Measurements from ENCODE around the gene OR8D2.

Gene OR8D2, protein sequence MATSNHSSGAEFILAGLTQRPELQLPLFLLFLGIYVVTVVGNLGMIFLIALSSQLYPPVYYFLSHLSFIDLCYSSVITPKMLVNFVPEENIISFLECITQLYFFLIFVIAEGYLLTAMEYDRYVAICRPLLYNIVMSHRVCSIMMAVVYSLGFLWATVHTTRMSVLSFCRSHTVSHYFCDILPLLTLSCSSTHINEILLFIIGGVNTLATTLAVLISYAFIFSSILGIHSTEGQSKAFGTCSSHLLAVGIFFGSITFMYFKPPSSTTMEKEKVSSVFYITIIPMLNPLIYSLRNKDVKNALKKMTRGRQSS

DNA sequence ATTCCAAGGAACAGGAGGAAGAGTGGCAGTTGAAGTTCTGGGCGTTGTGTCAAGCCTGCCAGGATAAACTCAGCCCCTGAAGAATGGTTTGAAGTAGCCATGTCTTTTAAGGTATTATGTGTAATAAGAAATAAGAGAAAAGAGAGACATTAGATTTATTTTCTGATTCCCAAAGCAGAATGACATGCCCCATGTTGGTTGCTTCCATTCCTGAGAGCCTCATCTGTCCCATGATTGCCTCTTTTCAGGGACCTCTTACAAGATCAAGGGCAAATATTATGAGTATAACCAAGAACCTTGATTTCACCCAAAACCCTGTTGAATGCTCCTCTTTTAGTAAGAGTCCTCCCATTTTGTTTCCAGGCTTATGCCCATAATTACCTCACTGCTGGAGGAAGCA lies at the start of gene OR8D2:
TSS of gene OR8D2 (minus strand) at position 101 of the 400 bp plus-strand sequence. CDS start at position 101, 0 bp downstream.
- H3K36me3 Mint-ChIP-seq (ENCODE audit: low read depth), result no peaks in the 10 kb centered on the region
- no peak within 1 kb of the TSS for H3K27ac Mint-ChIP-seq
- no peak within 1 kb of the TSS for H3K4me3 Mint-ChIP-seq
- peaks cover 1% of the 10 kb centered on the region for H3K27me3 Mint-ChIP-seq
- peaks cover 4% of the 10 kb centered on the region for H3K4me1 Mint-ChIP-seq (ENCODE audit: low read depth)
- no peaks in the 10 kb centered on the region for H3K9me3 Mint-ChIP-seq
- intact Hi-C loops (cut with micrococcal nuclease), result no loop called here

DNA sequence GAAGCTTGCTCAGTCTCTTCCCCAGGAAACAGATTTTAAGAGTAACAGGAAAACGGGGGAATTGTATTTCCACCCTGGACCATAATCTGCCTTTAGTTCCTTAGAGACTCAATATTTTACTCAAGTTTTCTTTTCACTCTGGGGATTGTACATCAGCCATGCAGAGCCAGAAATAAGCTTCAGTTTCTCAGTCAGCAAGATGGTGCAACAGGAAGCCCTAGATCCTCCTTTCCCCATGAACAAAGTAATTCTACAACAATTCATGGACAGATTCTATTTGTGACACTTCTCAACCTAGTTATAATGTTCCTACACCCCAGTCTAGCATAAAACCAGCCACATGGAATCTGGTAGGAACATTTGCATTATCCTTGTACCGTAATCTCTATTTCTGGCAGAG lies 39.6 kb upstream of the OR8D2 start:
- no peaks in the 10 kb centered on the region for H3K36me3 Mint-ChIP-seq (ENCODE audit: low read depth)
- no peak overlapping the region for H3K4me3 Mint-ChIP-seq
- no peak overlapping the region for H3K27ac Mint-ChIP-seq
- no peaks in the 10 kb centered on the region for H3K4me1 Mint-ChIP-seq (ENCODE audit: low read depth)
- intact Hi-C loops (cut with micrococcal nuclease), result no loop called here
- no peaks in the 10 kb centered on the region for H3K27me3 Mint-ChIP-seq
- no peaks in the 10 kb centered on the region for H3K9me3 Mint-ChIP-seq

DNA sequence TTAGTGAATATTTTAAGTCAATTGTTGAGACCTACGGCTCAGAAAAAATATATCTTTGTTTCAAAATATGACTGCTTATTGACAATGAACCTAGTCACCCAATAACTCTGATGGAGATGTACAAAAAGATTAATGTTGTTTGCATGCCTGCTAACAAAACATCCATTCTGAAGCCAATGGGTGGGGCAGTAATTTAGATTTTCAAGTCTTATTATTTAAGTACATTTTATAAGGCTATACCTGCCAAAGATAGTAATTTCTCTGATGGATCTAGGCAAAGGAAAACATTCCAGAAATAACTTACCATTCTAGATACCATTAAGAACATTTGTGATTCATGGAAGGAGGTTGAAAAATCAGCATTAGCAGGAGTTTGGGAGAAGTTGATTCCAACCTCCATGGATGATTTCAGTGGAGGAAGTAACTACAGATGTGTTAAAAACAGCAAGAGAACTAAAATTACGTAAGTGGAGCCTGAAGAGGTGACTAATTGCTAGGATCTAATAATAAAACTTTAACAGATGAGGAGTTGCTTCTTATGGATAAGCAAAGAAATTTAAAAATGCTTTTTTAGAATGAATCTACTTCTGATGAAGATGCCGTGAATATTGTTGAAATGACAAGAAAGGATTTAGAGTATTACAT lies 26.4 kb upstream of the OR8D2 start:
- H3K27ac Mint-ChIP-seq, result no peak overlapping the region
- H3K9me3 Mint-ChIP-seq, result no peaks in the 10 kb centered on the region
- intact Hi-C loops (cut with micrococcal nuclease), result no loop called here
- no peak overlapping the region for H3K4me3 Mint-ChIP-seq
- H3K4me1 Mint-ChIP-seq (ENCODE audit: low read depth), result no peaks in the 10 kb centered on the region
- no peaks in the 10 kb centered on the region for H3K27me3 Mint-ChIP-seq
- no peaks in the 10 kb centered on the region for H3K36me3 Mint-ChIP-seq (ENCODE audit: low read depth)

DNA sequence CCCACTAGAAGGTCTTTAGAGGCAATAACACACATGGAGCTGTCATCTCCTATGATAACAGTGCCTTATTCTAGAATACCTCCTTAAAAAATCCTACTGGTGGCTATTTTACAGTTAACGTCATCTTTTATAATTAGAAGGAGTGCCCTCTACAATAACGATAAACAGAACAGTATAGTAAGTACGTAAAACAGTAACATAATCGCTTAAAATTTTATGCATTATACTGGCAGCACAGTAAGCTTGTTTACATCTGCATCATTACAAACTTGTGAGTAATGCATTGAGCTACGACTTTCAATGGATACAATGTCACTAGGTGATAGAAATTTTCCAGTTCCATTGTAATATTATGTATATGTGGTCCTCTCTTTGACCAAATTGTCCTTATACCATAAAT lies 24.3 kb upstream of the OR8D2 start:
- peaks cover 10% of the 10 kb centered on the region for H3K4me1 Mint-ChIP-seq (ENCODE audit: low read depth)
- intact Hi-C loops (cut with micrococcal nuclease), result no loop called here
- no peaks in the 10 kb centered on the region for H3K9me3 Mint-ChIP-seq
- no peaks in the 10 kb centered on the region for H3K27me3 Mint-ChIP-seq
- H3K36me3 Mint-ChIP-seq (ENCODE audit: low read depth), result no peaks in the 10 kb centered on the region
- no peak overlapping the region for H3K27ac Mint-ChIP-seq
- no peak overlapping the region for H3K4me3 Mint-ChIP-seq

DNA sequence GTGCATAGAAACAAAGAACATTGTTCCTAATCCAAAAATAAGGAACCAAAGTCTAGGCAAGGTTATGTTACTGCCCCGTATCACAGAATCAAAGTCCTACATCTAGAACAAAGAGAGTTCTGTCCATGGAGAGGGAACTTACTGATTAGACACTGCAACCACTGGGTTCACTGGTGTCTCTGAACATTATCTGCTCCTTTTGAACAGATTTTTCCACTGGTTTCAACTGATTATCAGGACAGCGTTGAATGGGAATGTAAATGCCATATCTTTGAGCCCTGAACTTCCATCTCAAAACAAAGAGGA lies 20.1 kb upstream of the OR8D2 start:
- H3K27ac Mint-ChIP-seq, result peak overlapping the region; percentile 70
- H3K36me3 Mint-ChIP-seq (ENCODE audit: low read depth), result no peaks in the 10 kb centered on the region
- peaks cover 16% of the 10 kb centered on the region for H3K4me1 Mint-ChIP-seq (ENCODE audit: low read depth)
- intact Hi-C loops (cut with micrococcal nuclease), result no loop called here
- H3K4me3 Mint-ChIP-seq, result no peak overlapping the region
- no peaks in the 10 kb centered on the region for H3K27me3 Mint-ChIP-seq
- H3K9me3 Mint-ChIP-seq, result no peaks in the 10 kb centered on the region

DNA sequence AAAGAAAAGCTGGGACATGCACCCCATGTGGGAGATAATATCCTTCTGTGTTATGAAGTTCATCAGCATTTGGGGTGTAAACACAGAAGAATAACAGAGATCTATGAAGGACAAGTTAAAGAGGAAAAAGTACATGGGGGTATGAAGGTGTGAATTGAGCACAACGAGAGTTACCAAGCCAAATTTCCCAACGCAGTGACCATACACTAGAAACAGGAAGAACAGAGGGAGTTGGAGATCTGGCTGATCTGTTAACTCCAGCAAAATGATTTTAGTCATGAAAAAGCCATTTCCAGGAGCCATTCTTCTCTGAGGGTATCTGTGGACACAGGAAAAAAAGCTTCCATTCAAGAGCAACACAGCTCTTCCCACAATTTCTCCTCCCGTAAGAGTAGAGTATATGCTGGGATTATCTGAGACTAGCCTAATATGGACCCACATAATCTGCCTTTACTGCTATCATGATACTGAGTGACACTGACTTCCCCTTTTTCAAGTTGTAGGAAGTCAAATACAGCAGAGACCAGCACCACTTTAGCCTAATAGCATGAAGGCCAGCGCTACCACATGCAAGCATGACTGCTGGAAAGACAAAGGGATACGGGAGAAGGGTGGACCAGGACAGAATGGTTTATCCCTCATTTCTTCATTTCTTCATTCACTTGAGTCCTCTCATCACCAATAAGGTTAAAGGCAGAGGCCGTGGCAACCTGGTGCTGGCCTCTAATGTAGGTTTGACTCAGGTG lies 19.6 kb upstream of the OR8D2 start:
- Mint-ChIP-seq H3K4me1 (ENCODE audit: low read depth) (peaks cover 16% of the 10 kb centered on the region), H3K4me3 (no peak overlapping the region), H3K36me3 (ENCODE audit: low read depth) (no peaks in the 10 kb centered on the region), H3K27me3 (no peaks in the 10 kb centered on the region), H3K9me3 (no peaks in the 10 kb centered on the region), H3K27ac (peak overlapping the region; percentile 70)
- intact Hi-C loops (cut with micrococcal nuclease), result no loop called here

DNA sequence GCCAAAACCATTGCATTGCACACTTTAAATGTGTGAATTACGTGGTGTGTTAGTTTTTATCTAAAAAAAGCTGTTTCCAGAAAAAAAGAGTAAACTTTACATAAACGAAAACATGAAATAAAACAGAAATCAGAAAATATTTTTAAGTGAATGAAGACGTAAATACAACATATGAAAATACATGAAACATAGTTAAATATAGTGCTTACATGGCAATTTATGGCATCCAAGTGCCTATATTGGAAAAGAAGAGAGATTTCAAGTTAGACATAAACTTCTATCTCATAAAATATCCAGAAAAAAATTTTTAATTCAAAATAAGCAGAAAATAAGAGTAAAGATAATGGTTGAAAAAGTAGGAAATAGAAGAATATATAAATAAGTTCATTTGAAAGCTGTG lies 11.9 kb upstream of the OR8D2 start:
- no peak overlapping the region for H3K27ac Mint-ChIP-seq
- H3K9me3 Mint-ChIP-seq, result no peaks in the 10 kb centered on the region
- intact Hi-C loops (cut with micrococcal nuclease), result no loop called here
- no peaks in the 10 kb centered on the region for H3K27me3 Mint-ChIP-seq
- no peaks in the 10 kb centered on the region for H3K36me3 Mint-ChIP-seq (ENCODE audit: low read depth)
- peaks cover 29% of the 10 kb centered on the region for H3K4me1 Mint-ChIP-seq (ENCODE audit: low read depth)
- H3K4me3 Mint-ChIP-seq, result no peak overlapping the region

DNA sequence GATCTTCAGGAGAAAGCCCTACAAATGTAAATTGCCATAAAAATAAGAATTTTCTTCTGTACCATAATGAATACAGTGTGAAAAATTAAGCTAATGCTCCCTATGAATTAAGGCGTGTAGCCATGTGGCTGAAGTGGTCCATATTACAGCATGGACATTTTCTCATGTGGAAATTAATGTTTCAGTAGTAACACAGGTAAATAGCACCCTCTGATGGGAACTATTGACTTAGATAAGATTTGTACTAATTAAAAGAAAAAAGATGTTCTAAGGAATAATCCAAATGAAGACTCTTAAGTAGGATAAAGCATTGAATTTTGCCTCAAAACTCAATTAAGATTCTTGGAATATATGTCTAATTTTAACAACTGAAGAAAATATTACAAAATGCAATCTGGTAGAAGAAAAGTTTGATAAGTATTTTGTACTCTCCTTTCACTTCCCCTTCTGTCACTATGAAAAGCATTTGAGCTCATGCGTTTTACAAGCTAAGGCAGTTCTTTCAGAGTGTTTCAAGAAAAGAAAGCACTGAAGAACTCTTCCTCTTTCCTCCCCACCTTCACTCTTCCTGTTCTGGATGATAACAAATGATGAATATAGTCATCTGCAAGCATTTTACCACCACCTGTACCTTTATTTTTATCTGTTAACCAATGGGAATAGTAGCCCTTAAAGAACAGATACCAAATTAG lies 9.9 kb upstream of the OR8D2 start:
- Mint-ChIP-seq H3K9me3 (no peaks in the 10 kb centered on the region), H3K4me3 (no peak overlapping the region), H3K4me1 (ENCODE audit: low read depth) (peaks cover 32% of the 10 kb centered on the region), H3K36me3 (ENCODE audit: low read depth) (no peaks in the 10 kb centered on the region), H3K27me3 (no peaks in the 10 kb centered on the region), H3K27ac (no peak overlapping the region)
- intact Hi-C loops (cut with micrococcal nuclease), result no loop called here

DNA sequence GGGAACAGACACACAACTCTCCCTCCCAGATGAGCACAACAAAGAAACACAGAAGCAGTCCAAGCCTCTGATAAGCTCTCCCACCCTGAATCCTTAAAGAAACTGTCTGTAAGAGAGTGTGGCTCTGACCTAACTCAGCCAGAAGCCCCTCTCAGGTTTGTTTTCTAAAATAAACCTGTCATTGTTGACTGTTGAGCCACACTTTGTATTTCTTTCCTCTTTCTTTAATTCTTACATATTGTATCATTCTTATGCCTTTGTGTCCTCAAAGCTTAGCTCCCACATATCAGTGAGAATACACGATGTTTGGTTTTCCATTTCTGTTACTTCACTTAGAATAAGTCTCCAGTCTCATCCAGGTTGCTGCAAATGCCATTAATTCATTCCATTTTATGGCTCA lies 7.8 kb upstream of the OR8D2 start:
- no peak overlapping the region for H3K4me3 Mint-ChIP-seq
- intact Hi-C loops (cut with micrococcal nuclease), result no loop called here
- H3K27ac Mint-ChIP-seq, result no peak overlapping the region
- H3K27me3 Mint-ChIP-seq, result no peaks in the 10 kb centered on the region
- no peaks in the 10 kb centered on the region for H3K9me3 Mint-ChIP-seq
- H3K36me3 Mint-ChIP-seq (ENCODE audit: low read depth), result no peaks in the 10 kb centered on the region
- H3K4me1 Mint-ChIP-seq (ENCODE audit: low read depth), result peaks cover 35% of the 10 kb centered on the region

DNA sequence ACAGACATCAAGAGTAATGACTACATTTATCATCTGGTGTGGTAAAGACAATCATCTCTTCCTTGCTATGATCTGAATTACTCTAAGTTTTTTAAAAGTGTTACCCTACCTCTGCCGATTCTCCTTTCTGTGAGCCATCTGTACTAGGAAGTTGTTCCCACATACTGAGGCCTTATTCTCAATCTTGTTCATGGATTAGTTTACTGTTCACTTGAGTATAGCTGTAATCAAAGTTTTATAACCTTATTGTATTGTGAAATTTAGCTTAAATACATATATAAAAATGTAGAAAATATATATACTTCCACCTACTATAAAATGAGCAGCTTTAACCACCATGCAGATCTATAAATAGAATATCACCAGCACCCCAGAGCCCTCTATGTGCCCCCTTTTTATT lies 2.4 kb upstream of the OR8D2 start:
- Mint-ChIP-seq H3K4me3 (no peak overlapping the region), H3K27me3 (peaks cover 1% of the 10 kb centered on the region), H3K4me1 (ENCODE audit: low read depth) (peaks cover 6% of the 10 kb centered on the region), H3K36me3 (ENCODE audit: low read depth) (no peaks in the 10 kb centered on the region), H3K9me3 (no peaks in the 10 kb centered on the region), H3K27ac (no peak overlapping the region)
- intact Hi-C loops (cut with micrococcal nuclease), result no loop called here

DNA sequence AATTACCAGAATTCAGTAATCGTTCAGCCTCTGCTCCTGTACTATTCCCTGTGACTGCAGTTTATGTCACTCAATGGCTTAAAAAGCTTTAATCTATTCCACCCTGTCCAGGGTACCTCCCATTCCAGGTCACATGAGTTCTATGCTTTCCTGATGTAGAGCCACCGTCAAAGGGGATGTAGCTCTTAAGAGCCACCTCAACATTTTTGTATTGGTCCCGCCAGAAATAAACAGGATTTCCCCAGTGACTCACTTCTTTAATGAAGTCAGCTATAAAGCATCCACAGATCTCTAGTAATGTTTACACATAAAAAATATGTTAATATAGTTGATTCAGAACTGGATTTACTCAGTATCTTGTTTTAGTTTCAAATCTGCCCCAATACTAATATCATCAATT lies 4.9 kb downstream of the OR8D2 start:
- intact Hi-C loops (cut with micrococcal nuclease), result no loop called here
- H3K36me3 Mint-ChIP-seq (ENCODE audit: low read depth), result no peaks in the 10 kb centered on the region
- H3K27ac Mint-ChIP-seq, result no peak overlapping the region

DNA sequence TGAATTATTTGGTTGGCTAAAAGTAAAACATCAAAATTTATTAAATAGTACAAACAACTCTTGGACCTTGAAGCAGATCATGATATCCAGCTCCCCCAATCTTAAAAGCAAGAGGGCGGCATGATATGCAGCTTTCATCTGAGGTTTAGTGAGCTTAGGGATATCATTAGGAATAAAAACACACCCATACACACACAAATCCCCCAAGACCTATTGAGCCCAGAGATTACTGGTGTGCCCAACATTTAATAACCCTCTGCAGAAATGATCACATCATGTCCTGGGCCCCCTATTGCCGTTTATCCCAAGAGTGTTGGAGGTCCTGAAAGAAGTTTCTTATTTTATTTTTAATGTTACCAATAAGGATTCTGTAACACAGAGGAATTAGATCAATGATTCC lies 6.1 kb downstream of the OR8D2 start, which contains the start of gene OR8D1:
TSS of gene OR8D1 (minus strand) at position 101 of the 400 bp plus-strand sequence. CDS start 3,183 bp downstream, outside the sequence.
- no peaks in the 10 kb centered on the region for H3K36me3 Mint-ChIP-seq (ENCODE audit: low read depth)
- no peaks in the 10 kb centered on the region for H3K27me3 Mint-ChIP-seq
- no peak within 1 kb of the TSS for H3K4me3 Mint-ChIP-seq

More for the DNA sequence above, 4.9 kb downstream of the OR8D2 start:
- H3K4me1 Mint-ChIP-seq (ENCODE audit: low read depth), result no peaks in the 10 kb centered on the region
- H3K4me3 Mint-ChIP-seq, result no peak overlapping the region
- no peaks in the 10 kb centered on the region for H3K27me3 Mint-ChIP-seq
- H3K9me3 Mint-ChIP-seq, result no peaks in the 10 kb centered on the region

DNA sequence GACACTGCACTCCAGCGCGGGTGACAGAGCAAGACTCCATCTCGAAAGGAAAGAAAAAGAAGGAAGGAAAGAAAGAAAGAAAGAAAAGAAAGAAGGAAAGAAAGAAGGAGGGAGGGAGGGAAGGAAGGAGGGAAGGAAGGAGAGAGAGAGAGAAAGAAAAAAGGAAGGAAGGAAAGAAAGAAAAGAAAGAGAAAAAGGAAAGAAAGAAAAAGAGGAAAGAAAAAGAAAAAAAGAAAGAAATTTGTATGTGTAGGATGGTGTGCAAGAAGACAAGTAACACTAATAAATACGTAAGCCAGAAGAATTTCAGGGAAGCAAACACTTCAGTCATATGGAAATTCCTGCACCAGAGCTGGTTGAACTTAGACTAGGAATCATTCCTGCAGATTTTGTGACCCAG lies 6.9 kb downstream of the OR8D2 start:
- H3K4me1 Mint-ChIP-seq (ENCODE audit: low read depth), result no peaks in the 10 kb centered on the region
- H3K9me3 Mint-ChIP-seq, result no peaks in the 10 kb centered on the region
- intact Hi-C loops (cut with micrococcal nuclease), result no loop called here

More for the DNA sequence above, 6.1 kb downstream of the OR8D2 start, which contains the start of gene OR8D1:
- no peaks in the 10 kb centered on the region for H3K9me3 Mint-ChIP-seq
- intact Hi-C loops (cut with micrococcal nuclease), result no loop called here
- H3K4me1 Mint-ChIP-seq (ENCODE audit: low read depth), result no peaks in the 10 kb centered on the region
- H3K27ac Mint-ChIP-seq, result no peak within 1 kb of the TSS

DNA sequence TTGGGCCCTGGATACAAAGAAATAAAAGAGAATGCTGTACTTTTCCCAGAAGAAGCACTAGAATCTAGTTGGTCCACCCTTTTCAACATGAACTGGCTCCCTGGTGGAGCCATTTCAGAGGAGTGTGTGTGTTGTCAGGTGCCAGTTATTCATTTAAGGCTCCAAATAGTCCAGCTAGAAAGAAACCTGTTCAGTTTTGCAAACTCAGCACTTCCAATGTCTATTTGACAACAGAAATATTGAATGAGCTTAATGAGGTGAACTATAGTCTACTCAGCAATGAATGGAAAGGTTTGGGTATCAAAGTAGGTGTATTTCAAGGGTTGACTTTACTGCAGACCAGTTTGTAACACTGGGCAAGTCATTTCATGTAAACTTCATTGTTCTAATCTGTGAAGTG lies 8.3 kb downstream of the OR8D2 start:
- H3K36me3 Mint-ChIP-seq (ENCODE audit: low read depth), result no peaks in the 10 kb centered on the region
- H3K27me3 Mint-ChIP-seq, result no peaks in the 10 kb centered on the region
- no peak overlapping the region for H3K27ac Mint-ChIP-seq
- H3K4me1 Mint-ChIP-seq (ENCODE audit: low read depth), result no peaks in the 10 kb centered on the region
- H3K4me3 Mint-ChIP-seq, result no peak overlapping the region
- no peaks in the 10 kb centered on the region for H3K9me3 Mint-ChIP-seq
- intact Hi-C loops (cut with micrococcal nuclease), result no loop called here

More for the DNA sequence above, 6.9 kb downstream of the OR8D2 start:
- no peak overlapping the region for H3K4me3 Mint-ChIP-seq
- H3K27ac Mint-ChIP-seq, result no peak overlapping the region
- no peaks in the 10 kb centered on the region for H3K27me3 Mint-ChIP-seq
- H3K36me3 Mint-ChIP-seq (ENCODE audit: low read depth), result no peaks in the 10 kb centered on the region

Data from dendritic cell treated with granulocyte-macrophage colony-stimulating factor and Interleukin-4, amounts not matched to agents 40 ng/mL and 50 ng/mL, for 4 days (primary cell).